Activated CD8-positive, alpha-beta memory T cell treated with anti-CD3 and anti-CD28 coated beads, Interleukin-2, amount 50 U/mL, for 24 hours (primary cell): ENCODE results near the gene FBLN7.
A peak's percentile ranks its signal among the peaks of the same experiment; 100 is the strongest.
"Not testable (repeated sequence)": the region's sequence is repeated elsewhere in the genome, so short reads cannot be mapped to it uniquely, and the experiment has no call there.

Experiments
- DNase-seq: peaks from one replicate; pipeline ENCODE4 v3.0.0-alpha.2; 2020; ENCODE audit errors: extremely low read depth

Gene FBLN7

GRCh38 chr2:112184121-112184520, 45.9 kb downstream of the FBLN7 start:
- no peak for DNase-seq

GRCh38 chr2:112185131-112185530, 46.9 kb downstream of the FBLN7 start:
- no peak for DNase-seq

- DNase-seq, result no peak
Measured at GRCh38 chr2:112187046-112187715, 49.0 kb downstream of the FBLN7 start.

- peak; percentile 62 for DNase-seq
Measured at GRCh38 chr2:112187805-112188596, 49.8 kb downstream of the FBLN7 start.

- no peak for DNase-seq
Measured at GRCh38 chr2:112189001-112189556, 50.9 kb downstream of the FBLN7 start.

GRCh38 chr2:112194028-112194427, 55.8 kb downstream of the FBLN7 start:
- no peak for DNase-seq

GRCh38 chr2:112194482-112194881, 56.3 kb downstream of the FBLN7 start:
- DNase-seq, result no peak

- no peak for DNase-seq
Measured at GRCh38 chr2:112195167-112195766, 57.1 kb downstream of the FBLN7 start.

- no peak for DNase-seq
Measured at GRCh38 chr2:112195950-112196349, 57.8 kb downstream of the FBLN7 start.

- no peak for DNase-seq
Measured at GRCh38 chr2:112197868-112198267, 59.7 kb downstream of the FBLN7 start.

GRCh38 chr2:112198780-112199179, 60.6 kb downstream of the FBLN7 start:
- DNase-seq, result no peak

GRCh38 chr2:112199188-112199587, 61.0 kb downstream of the FBLN7 start:
- DNase-seq, result no peak

- DNase-seq, result no peak
Measured at GRCh38 chr2:112201696-112202430, 63.7 kb downstream of the FBLN7 start.

GRCh38 chr2:112204411-112204810, 66.2 kb downstream of the FBLN7 start:
- no peak for DNase-seq

- not testable (repeated sequence) for DNase-seq
Measured at GRCh38 chr2:112207905-112208304, 69.7 kb downstream of the FBLN7 start.

GRCh38 chr2:112216167-112216566, 78.0 kb downstream of the FBLN7 start:
- no peak for DNase-seq

GRCh38 chr2:112217854-112218253, 79.7 kb downstream of the FBLN7 start:
- no peak for DNase-seq

GRCh38 chr2:112220186-112220585, 82.0 kb downstream of the FBLN7 start:
- no peak for DNase-seq

- DNase-seq, result no peak
Measured at GRCh38 chr2:112220831-112221230, 82.6 kb downstream of the FBLN7 start.

GRCh38 chr2:112229348-112229747, 91.2 kb downstream of the FBLN7 start:
- DNase-seq, result no peak

- DNase-seq, result no peak
Measured at GRCh38 chr2:112230371-112230770, 92.2 kb downstream of the FBLN7 start.
